Measurements from ENCODE around the gene PITPNC1.
"Not testable (repeated sequence)": the region's sequence is repeated elsewhere in the genome, so short reads cannot be mapped to it uniquely, and the experiment has no call there.

PITPNC1 gene

DNA sequence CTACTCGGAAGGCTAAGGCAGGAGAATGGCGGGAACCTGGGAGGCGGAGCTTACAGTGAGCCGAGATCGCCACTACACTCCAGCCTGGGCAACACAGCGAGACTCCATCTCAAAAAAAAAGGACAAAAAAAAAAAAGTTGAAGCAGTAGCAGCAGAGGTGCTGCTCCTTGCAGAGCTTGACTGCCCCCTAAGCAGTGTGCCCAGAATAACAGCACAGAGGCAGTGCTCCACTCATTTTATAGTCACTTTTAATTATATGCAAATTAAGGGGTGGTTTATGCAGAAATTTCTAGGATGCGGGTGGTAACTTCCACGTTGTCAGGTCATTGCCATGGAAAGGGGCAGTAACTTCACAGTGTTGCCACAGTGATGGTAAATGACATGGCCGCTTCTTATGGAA, 286.4 kb downstream of the PITPNC1 start:
- DNase-seq, result no peak

DNA sequence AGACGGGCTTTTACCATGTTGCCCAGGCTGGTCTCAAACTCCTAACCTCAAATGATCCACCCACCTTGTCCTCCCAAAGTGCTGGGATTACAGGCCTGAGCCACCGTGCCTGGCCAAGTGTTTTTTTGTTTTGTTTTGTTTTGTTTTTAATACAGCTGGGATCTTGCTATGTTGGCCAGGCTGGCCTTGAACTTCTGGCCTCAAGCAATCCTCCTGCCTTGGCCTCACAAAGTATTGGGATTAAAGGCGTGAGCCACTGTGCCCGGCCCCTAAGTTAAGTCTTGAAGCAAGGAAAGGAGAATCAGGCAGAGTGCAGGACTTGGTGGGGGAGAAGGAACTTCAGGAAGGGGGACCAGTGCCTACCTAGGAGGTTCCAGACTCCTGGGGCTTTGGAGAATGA, 288.9 kb downstream of the PITPNC1 start:
- no peak for DNase-seq

DNA sequence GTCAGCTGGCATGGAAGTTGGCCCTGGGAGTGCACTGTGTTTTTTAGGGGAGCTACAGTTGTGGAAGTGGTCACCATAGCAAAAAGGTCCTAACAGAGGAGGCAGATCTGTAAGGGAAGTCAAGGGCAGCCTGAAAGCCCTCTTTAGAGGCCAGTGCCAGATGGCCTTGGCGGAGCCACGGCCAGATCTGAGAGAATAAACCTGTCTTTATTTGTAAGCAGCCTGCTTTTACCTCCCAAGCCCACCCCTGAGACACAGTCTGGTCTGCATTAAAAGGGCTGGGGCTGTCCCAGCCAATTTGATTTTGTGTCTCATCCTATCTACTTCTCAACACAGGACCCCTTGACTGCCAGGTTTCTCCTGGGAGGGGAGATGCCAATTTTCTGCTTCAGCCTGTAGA, 289.6 kb downstream of the PITPNC1 start:
- no peak for DNase-seq

DNA sequence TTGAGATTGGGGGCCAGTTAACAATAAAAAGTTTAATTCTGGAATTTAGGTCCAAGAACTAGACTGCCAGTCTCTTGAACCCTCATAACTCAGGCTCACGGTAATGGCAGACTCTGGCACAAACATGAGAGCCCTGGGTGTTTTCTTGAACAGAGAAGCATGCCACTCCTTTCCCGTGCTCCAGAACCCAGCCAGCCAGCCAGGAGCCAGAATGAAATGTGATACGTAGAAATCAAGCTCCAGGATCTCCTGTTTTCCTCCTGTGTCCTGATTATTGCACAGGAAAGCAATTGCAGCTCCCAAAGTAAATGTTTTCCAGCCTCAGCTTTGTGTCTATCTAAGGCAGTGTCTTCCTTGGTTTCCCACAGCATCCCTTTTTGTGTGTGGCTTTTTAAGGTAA, 294.4 kb downstream of the PITPNC1 start:
- DNase-seq, result peak; percentile 3

DNA sequence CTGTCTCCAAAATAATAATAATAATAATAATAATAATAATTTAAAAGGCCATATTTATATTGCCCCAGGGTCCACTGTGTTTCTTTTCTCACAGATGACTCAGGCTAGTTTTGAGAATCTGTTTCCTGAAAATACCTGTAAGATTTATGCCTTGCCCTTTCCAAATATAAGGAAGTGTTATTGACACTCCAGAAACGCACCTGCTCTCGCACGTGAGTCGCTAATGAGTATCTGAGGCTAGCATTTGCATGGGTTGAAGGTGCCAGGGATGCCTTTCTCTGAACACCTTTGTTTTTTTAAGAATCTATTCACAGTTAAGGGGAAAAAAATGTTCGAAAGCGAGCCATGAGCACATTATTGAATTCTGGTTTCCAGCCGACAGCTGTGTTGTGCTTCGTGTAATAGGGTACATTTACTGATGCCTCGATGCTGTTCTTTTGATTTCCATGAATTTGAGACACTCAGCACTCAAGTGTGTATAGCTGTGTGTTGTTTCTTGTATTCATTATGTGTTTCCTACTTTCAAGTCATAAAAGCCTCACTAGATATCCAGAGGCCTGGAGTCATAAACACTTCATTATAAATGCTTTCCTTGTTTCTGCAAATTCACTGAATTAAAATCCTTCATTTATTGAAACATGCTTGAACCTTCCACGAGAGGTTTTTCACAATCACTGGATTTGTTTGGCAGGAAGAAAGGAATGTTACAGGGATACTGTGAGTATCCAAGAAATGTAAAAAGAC, 295.7 kb downstream of the PITPNC1 start:
- DNase-seq, result no peak

DNA sequence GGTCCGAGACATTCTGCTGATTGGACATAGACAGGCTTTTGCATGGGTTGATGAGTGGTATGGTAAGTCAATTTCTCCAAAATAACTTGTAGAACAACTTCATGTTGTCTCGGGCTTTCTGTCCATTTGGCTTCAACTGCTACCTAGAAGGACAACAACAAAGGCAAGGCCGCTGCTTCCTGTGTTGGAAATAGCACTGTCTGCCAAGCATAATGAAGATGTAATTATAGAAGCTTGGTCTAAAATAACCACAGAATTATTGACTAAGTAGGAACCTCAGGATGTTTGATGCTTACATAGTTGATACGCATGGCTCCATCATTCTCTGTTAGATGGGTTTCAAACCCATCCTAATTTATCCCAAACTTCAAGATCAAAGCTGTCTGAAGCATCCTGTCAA, 298.4 kb downstream of the PITPNC1 start:
- no peak for DNase-seq

DNA sequence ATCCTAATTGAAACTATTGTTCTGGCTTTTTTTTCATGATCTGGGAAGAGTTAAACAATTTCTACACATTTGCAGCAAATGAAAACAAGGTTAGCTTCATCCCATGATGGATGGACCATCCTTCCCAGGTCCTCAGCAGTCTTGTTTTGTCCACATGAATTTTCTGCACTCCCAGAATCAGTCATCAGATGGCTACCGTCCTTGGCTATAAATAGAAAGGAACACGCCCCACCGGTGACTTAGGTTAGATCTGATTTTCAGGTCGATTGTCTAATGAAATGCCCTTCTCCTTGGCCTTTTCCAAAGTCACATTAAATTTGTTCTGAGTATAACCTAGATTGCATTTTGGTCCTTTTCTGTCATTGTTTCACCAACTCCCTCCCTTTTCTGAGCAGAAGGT, 299.2 kb downstream of the PITPNC1 start:
- DNase-seq, result no peak

DNA sequence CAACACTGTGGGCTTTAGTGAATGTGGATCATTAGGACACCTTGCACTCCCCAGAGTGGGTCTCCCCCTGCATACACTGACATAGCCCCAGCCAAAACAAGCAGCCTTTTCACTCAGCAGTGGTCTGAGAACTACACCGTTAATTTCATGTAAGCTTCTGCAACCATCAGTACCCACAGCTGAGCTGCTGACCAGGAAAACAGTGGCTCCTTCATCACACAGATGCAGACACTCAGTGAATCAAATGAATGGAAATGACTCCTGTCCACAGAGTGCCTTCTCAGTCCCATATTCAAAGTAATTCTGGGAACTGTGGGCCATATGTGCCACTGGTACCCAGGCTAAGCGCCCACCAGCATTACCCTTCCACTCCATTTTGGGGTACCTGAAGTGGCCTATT, 301.3 kb downstream of the PITPNC1 start:
- no peak for DNase-seq

DNA sequence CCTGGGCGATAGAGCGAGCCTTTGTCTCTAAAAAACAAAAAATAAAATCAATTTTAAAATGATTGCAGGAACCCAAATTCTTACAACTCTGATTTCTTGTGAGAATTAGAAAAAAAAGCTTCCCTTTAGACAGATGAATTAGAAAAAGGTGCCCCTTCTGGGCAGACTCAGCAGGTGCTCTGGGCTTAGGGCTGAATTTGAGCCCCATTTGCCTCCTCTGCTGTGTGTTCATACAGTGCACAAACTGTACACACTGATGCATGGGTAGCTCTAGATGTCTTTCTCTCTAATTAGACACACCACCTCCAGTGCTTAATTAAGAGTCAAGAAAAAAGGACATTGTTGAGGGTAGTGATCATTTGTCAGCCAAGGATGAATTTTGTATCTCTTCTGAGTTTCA, 302.1 kb downstream of the PITPNC1 start:
- no peak for DNase-seq

DNA sequence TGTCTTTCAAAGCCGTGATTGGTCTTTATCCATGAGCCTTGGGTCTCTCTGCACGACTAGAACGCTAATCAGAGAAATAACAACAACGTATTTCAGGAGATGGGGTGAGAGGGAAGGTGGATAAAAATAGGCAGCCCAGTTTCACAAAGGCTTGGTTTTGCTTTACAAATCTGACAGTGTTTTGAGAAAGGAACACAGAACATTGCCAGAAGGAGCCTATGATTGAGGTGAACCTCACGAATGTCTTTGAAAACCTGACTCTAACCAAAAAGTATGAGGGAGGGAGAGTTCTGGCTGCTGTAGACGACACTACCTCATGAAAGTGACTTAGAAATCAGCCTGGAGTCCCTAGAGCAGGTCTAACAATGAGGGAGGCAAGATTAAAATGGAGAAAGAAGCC, 302.6 kb downstream of the PITPNC1 start:
- no peak for DNase-seq

DNA sequence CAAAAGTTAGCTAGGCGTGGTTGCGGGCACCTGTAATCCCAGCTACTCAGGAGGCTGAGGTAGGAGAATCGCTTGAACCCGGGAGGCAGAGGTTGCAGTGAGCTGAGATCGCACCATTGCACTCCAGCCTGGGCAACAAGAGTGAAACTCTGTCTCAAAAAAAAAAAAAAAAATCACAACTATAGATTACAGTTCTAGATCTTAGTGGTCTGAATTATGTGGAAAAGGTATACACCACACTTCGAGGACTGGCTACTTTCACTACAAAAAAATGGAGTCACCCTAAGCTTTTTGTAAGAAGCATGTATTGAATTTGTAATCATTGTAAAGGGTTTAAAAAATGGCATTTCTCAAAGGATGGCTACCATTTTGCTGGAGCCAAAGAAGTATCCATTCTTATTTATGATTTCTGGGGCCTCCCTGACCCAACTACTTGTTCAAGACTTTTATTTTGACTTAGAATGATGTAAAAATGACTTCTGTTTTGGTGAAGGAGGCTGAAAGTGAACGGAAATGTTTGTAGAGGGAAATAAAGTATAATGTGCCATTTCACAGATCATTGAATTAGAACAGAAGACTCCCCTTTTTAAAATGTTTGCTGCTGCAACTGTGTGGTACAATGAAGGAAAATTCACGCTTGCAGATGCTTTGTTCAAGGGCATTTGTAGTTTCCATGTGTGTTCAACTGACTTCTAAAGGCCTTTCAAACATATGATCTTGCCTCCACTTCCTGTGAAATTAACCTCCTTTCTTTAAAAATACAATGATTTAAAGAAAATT, 303.6 kb downstream of the PITPNC1 start:
- DNase-seq, result no peak

DNA sequence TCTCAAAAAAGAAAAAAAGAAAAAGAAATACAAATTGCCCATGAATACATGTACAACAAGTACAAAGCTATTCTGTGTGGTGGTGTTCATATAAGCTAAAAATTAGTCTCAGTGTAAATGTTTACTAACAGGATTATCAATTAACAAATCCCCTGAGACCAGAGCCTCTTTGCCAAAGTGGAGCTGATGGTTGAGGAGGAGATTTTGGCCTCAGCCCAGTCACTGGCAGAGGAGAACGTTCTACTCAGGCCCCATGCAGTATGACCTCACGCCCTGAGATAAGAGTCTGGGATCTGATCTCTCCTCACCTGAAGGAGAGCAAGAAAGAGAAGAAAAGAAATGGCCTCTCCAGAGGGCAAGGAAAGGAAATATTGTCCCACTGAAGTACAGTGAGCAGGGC, 305.1 kb downstream of the PITPNC1 start:
- no peak for DNase-seq

DNA sequence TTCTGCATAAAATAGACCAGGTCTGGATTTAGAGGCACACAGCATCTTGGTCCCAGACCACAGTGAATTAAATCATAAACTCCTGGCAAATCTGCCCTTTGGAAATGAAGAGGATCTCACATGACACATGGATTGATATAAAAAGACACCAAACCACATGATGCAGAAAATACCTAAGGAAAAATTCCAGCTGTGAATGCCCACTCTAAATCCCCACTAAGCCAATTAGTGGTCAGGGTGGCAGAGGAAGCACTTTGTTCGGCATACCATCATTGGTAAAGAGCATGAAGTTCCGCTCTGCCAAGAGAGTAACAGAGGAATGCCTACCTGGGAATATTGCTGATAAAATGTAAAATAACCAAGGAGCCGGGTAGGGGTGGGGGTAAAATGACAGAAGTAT, 308.3 kb downstream of the PITPNC1 start:
- no peak for DNase-seq

DNA sequence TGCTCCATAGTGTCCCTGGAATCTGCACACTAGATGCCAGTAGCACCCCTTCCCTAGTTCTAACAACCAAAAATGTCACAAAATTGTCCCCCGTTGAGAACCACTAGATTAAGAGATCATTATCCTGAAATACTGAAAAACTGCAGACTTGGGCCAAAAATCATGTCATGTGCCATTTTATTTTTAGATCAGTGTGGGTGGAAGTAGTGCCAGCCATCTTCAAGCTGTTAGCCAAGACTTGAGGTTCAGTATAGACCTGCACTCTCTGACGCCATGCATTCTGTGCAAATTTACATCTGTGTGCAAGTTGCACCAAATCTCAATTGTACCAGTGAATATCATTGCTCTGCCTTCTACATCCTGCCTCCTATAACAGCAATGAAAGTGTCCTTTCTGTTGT, 309.2 kb downstream of the PITPNC1 start:
- peak; percentile 1 for DNase-seq

DNA sequence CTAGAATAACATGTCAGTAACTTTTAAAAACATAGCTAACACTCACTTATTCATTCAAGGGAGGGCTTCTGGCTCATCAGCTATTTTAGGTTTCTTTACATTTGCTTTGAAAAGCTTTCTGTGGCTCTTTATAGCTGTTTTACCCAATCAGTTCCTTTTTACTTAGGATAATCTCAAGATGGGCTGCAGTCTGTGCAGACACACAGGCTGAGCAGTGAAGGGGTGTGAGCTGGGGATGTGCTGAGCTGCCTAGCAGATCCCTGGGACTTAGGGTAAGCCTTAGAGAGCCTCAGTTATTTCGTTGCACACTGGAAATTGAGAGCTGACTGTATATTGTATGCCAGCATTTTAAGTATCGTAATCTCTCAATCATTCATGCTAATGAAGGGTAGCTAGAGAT, 310.4 kb downstream of the PITPNC1 start:
- peak; percentile 10 for DNase-seq

DNA sequence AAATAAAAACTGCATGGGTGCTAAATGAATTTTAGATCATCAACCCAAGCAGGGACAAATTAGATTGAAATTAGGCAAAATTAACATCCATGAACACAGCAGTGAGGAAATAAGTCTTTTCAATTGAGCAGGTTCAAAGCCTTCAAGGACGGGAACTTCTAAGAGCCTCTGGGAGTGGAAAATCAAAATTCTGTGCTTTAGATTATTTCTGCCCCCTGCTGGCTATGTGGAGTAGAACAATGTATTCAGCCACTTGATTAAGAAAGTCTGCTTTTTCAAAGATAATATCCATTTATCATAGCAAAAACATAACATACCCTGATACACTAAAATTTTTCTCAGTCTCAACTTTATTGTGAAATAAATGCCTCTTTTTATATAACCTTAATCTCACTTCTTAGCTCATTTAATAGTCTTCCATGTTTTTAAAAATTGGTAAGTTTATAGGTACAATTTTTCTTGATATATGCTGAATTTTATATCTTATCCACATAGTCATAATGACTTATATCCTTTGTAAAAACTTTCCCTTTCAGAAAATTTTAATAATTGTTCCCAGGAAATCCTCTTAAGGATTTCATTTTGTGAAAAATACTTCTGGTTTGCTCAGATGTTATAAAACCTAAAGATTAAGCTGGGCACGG, 312.6 kb downstream of the PITPNC1 start:
- DNase-seq, result no peak

DNA sequence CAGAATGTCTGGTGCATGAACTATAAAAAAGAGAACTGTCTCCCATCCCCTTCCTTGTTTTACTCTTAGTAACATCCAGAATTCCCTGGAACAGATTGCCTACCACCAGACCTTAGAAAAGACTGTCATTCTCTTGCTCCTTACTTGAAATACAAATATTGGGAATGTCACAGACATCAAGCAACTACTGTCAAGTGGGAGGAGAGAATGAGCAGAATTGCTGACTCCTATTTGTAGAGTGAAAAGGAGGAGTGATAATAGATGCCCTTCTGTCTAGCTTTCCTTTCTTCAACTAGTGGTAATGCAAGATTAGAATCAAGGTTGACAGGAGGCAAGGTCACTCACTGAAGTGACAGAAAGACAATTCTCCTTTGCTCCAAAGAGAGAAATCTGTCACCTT, 316.7 kb downstream of the PITPNC1 start:
- no peak for DNase-seq

DNA sequence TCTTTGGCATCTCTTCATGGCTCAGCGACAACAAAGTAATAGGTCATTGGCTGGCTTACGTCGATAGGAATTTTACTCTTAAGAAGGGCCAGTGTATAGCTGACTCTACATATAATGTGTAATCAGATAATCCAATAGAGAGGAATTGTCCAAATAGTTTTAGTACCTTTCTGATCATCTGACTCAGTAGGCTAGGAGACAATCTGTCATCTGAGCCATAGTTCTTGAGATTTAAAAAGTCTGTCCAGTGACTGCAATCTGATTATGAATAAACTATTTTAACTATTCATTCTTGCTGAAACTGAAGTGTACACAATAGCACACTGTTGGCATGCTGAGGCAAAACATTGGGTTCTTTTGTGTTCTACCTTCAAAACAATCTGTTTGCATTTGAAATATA, 319.3 kb downstream of the PITPNC1 start:
- no peak for DNase-seq

DNA sequence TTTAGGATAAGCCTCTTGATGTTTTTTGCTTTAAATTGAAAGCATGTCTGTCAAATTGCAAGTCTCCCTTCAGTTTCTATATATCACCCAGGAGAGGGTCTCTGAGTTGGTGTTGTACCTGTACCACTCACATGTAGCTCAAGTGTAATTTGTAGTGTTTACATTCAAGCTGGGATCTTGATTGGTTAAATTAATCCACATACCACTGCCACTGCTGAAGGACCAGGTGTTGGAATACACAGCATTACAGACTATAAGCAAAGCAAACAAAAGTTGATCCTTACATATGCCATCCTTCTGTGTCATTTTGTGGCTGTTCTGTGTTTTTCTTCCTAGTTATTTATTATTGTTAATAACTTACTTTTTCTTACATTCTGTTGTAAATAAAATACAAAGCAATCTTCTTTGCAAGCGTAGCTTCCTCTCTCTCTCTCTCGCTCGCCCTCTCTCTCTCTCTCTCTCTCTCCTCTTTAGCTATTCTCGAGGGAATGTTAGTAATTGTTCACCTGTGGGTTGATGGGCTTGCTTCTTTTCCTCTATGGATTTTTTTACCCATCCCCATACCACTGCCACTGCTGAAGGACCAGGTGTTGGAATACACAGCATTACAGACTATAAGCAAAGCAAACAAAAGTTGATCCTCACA, 319.9 kb downstream of the PITPNC1 start:
- DNase-seq, result no peak

DNA sequence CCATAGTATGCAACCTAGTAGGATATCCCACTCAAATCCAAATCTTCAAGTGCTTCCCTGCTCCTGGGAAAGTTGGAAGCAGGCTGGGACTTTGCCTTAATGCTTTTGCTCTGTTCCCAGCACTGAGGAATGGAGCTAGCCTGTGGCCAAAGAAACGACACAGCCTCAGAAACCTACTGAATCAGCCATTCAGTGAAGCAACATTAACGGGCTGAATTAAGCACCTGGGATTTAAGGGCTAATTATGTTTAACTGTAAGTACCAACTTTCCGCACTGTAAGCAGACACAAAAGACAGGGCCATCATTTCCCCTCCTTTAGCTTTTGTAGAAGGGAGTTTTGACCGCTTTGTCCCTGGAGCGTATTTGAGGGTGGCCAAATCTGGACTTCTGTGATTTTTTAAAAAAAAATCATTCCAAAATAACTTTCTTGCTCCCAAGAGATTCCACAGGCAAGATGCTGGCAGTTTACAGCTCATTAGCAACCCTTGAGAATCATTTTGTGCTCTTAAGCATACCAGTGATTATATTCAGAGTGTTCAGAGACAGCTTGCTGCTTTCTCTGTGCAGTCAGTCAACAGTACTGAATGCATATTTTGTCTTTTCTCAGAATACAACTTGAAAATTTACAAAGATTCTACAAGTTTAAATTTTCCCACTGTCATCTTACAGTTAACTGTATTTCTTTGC, 323.1 kb downstream of the PITPNC1 start:
- DNase-seq, result no peak

DNA sequence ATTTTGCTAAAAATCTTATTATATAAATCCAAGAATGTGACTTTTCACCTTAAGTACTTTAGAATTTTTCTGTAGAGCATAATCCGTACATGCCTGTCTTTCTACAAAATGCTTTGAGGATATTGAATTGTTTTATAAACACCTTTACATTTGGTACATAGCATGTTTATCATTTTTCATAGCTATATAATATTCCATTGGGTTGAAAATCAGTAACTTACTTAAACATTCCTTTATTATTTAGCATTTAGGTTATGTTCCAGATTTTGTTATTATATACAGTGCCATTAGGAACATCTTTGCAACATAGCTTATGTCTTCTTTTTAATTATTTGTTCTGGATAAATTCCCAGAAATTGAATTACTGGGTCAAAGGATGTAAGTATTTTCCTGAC, 323.6 kb downstream of the PITPNC1 start:
- DNase-seq, result no peak

DNA sequence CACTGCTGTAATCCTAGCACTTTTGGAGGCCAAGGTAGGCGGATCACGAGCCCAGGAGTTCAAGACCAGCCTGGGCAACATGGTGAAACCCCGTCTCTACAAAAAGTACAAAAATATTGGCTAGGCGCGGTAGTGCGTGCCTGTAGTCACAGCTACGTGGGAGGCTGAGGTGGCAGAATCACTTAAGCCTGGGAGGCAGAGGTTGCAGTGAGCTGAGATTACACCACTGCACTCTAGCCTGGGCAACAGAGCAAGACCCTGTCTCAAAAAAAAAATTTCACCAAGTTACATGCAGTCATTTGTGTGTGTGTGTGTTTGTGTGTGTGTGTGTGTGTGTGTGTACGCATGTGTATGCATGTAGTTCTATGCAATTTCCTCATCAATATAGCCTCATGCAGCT, 325.8 kb downstream of the PITPNC1 start:
- DNase-seq, result not testable (repeated sequence)

DNA sequence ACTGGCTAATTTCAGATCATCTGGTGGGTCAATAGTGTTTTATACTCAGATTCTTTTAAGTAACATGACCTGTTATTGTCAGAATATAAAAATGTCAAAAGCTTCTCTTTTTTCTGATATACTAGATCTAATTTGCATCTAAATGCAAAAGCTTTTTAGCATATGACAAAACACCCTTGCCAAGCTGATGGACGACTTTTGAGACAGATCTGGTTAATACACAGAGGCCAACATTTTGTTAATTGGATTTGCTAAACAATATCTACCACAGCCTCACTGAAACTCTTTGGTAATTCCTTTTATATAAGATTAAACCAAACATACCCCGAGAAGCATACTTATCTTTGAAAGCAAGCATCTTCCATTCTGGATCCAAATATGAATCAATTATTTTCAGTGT, 330.4 kb downstream of the PITPNC1 start:
- no peak for DNase-seq

Data from activated CD8-positive, alpha-beta memory T cell treated with anti-CD3 and anti-CD28 coated beads, Interleukin-2, amount 50 U/mL, for 48 hours (primary cell).